ENCODE data around the gene TNK2. TPM values are rescaled to one million over a fixed set of nuclear protein-coding genes. Genes with fewer than 3 reads are reported as not detected.

The TNK2 gene
- total RNA-seq, 1 donor from 2014 or later, result 46.2 TPM

DNA sequence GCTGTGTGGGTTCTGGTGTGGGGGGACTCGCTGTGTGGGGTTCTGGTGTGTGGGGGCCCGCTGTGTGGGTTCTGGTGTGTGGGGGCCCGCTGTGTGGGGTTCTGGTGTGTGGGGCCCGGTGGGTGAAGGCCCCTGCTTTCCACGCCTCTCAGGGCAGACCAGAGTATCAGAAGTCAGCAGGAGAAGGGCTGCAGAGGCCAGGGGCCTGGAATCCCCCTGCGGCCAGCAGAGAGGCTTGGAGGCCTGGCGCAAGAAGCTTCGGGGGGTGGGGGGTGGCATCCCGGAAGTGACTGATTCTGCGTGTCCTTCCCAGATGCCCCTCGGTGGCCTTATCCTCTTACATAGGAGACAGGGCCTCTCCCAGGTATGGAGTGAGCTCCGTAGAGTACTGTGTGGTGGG, 37.4 kb downstream of the TNK2 start:
- peaks cover 1% of the 10 kb centered on the region for H3K9me3 Mint-ChIP-seq (ENCODE audit: unreplicated experiment)
- no peaks in the 10 kb centered on the region for H3K27me3 Mint-ChIP-seq (ENCODE audit: unreplicated experiment)
- H3K4me3 Mint-ChIP-seq (ENCODE audit: unreplicated experiment), result no peak overlapping the region
- no peaks in the 10 kb centered on the region for H3K36me3 Mint-ChIP-seq (ENCODE audit: unreplicated experiment)
- H3K27ac Mint-ChIP-seq (ENCODE audit: unreplicated experiment), result no peak overlapping the region
- peaks cover 1% of the 10 kb centered on the region for H3K4me1 Mint-ChIP-seq (ENCODE audit: low read depth, unreplicated experiment)
- DNase-seq, result no peak
- TF ChIP-seq, protein P1, sequence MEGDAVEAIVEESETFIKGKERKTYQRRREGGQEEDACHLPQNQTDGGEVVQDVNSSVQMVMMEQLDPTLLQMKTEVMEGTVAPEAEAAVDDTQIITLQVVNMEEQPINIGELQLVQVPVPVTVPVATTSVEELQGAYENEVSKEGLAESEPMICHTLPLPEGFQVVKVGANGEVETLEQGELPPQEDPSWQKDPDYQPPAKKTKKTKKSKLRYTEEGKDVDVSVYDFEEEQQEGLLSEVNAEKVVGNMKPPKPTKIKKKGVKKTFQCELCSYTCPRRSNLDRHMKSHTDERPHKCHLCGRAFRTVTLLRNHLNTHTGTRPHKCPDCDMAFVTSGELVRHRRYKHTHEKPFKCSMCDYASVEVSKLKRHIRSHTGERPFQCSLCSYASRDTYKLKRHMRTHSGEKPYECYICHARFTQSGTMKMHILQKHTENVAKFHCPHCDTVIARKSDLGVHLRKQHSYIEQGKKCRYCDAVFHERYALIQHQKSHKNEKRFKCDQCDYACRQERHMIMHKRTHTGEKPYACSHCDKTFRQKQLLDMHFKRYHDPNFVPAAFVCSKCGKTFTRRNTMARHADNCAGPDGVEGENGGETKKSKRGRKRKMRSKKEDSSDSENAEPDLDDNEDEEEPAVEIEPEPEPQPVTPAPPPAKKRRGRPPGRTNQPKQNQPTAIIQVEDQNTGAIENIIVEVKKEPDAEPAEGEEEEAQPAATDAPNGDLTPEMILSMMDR (IDR thresholded peaks at IDR 0.05; ENCODE audit: partially characterized antibody, unreplicated experiment), result no peak

GRCh38 chr3:195870442-195870841, 37.9 kb downstream of the TNK2 start:
- Mint-ChIP-seq H3K9me3 (ENCODE audit: unreplicated experiment) (peaks cover 1% of the 10 kb centered on the region), H3K36me3 (ENCODE audit: unreplicated experiment) (no peaks in the 10 kb centered on the region), H3K4me3 (ENCODE audit: unreplicated experiment) (no peak overlapping the region), H3K4me1 (ENCODE audit: low read depth, unreplicated experiment) (peaks cover 1% of the 10 kb centered on the region), H3K27me3 (ENCODE audit: unreplicated experiment) (no peaks in the 10 kb centered on the region), H3K27ac (ENCODE audit: unreplicated experiment) (no peak overlapping the region)
- TF ChIP-seq, protein P1 (IDR thresholded peaks at IDR 0.05; ENCODE audit: partially characterized antibody, unreplicated experiment), result no peak
- no peak for DNase-seq

GRCh38 chr3:195869413-195870001, 38.8 kb downstream of the TNK2 start:
- no peaks in the 10 kb centered on the region for H3K36me3 Mint-ChIP-seq (ENCODE audit: unreplicated experiment)
- H3K4me1 Mint-ChIP-seq (ENCODE audit: low read depth, unreplicated experiment), result peaks cover 1% of the 10 kb centered on the region
- TF ChIP-seq, protein P1 (IDR thresholded peaks at IDR 0.05; ENCODE audit: partially characterized antibody, unreplicated experiment), result no peak
- H3K9me3 Mint-ChIP-seq (ENCODE audit: unreplicated experiment), result peaks cover 1% of the 10 kb centered on the region
- H3K27ac Mint-ChIP-seq (ENCODE audit: unreplicated experiment), result no peak overlapping the region
- H3K27me3 Mint-ChIP-seq (ENCODE audit: unreplicated experiment), result no peaks in the 10 kb centered on the region
- no peak overlapping the region for H3K4me3 Mint-ChIP-seq (ENCODE audit: unreplicated experiment)
- DNase-seq, result no peak

DNA sequence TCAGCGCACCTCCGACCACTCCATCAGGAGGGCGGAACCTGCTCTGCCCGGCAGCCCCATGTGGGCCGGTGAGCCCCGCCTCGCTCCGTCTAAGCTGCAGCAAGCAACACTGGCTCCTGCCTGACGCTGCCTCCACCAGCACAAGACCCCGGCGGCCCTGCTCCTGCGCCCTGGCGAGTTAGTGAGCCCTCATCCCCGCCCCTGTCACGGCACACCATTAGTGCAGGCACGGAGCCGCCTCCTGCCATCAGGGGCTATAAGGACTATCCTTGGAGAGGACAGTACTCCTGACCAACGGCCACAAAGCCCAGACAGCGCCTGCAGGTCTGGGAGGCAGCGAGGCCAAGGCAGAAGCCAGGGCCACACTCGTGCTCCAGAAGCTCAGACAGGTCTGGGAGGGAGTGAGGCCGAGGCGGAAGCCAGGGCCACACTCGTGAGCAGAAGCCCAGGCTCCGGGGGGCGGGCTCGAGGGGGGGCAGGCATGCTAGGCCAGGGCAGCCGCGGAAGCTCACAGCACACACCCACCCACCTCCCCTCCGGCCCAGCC, 39.4 kb downstream of the TNK2 start:
- TF ChIP-seq, protein P1 (IDR thresholded peaks at IDR 0.05; ENCODE audit: partially characterized antibody, unreplicated experiment), result no peak
- Mint-ChIP-seq H3K27me3 (ENCODE audit: unreplicated experiment) (peaks cover 3% of the 10 kb centered on the region), H3K9me3 (ENCODE audit: unreplicated experiment) (peaks cover 1% of the 10 kb centered on the region), H3K27ac (ENCODE audit: unreplicated experiment) (no peak overlapping the region), H3K4me3 (ENCODE audit: unreplicated experiment) (no peak overlapping the region), H3K36me3 (ENCODE audit: unreplicated experiment) (no peaks in the 10 kb centered on the region), H3K4me1 (ENCODE audit: low read depth, unreplicated experiment) (peaks cover 1% of the 10 kb centered on the region)
- DNase-seq, result no peak

- Mint-ChIP-seq H3K4me1 (ENCODE audit: low read depth, unreplicated experiment) (peaks cover 1% of the 10 kb centered on the region), H3K27me3 (ENCODE audit: unreplicated experiment) (peaks cover 3% of the 10 kb centered on the region), H3K27ac (ENCODE audit: unreplicated experiment) (no peak overlapping the region), H3K9me3 (ENCODE audit: unreplicated experiment) (peaks cover 1% of the 10 kb centered on the region), H3K4me3 (ENCODE audit: unreplicated experiment) (no peak overlapping the region), H3K36me3 (ENCODE audit: unreplicated experiment) (no peaks in the 10 kb centered on the region)
- no peak for DNase-seq
- TF ChIP-seq, protein P1 (IDR thresholded peaks at IDR 0.05; ENCODE audit: partially characterized antibody, unreplicated experiment), result no peak
These were observed 40.0 kb downstream of the TNK2 start for GRCh38 chr3:195868336-195868865.
